Measurements from ENCODE around the gene CYP24A1. TPM values are rescaled to one million over a fixed set of nuclear protein-coding genes. Genes with fewer than 3 reads are reported as not detected.

Gene CYP24A1
- total RNA-seq, 4 donors from 2014 or later, result 1.0 to 2.5 (median 1.5) TPM; not detected in 1

GRCh38 chr20:54168961-54169862 lies 4.6 kb downstream of the CYP24A1 start:
- Histone ChIP-seq H3K9me3 (no peaks in the 10 kb centered on the region), H3K36me3 (no peaks in the 10 kb centered on the region), H3K27ac (no peak overlapping the region), H3K4me3 (no peak overlapping the region), H3K27me3 (peaks cover 62% of the 10 kb centered on the region), H3K4me1 (peaks cover 17% of the 10 kb centered on the region)
- DNase-seq (ENCODE audit: low spot score in 2 of 2), result no peak
- TF ChIP-seq EP300 (IDR thresholded peaks at IDR 0.05), result no peak
- no peak for TF ChIP-seq POLR2AphosphoS5 (IDR thresholded peaks at IDR 0.05)
- 83% methylated on average over 14 of the region's 14 CpGs for WGBS

- Histone ChIP-seq H3K27me3 (peaks cover 57% of the 10 kb centered on the region), H3K36me3 (no peaks in the 10 kb centered on the region), H3K27ac (no peak overlapping the region), H3K9me3 (no peaks in the 10 kb centered on the region), H3K4me3 (no peak overlapping the region), H3K4me1 (peaks cover 7% of the 10 kb centered on the region)
- WGBS, result 76% methylated on average over 11 of the region's 11 CpGs
- no peak for TF ChIP-seq EP300 (IDR thresholded peaks at IDR 0.05)
- TF ChIP-seq CTCF (IDR thresholded peaks at IDR 0.05), result no peak
- TF ChIP-seq POLR2AphosphoS5 (IDR thresholded peaks at IDR 0.05), result no peak
- no peak for TF ChIP-seq POLR2A (IDR thresholded peaks at IDR 0.05)
- DNase-seq (ENCODE audit: low spot score in 2 of 2), result no peak
Measured at GRCh38 chr20:54167909-54168872, 5.6 kb downstream of the CYP24A1 start.

- 93% methylated on average over 7 of the region's 7 CpGs for WGBS
- no peaks in the 10 kb centered on the region for H3K9me3 ChIP-seq
- TF ChIP-seq POLR2A (IDR thresholded peaks at IDR 0.05) (no peak), CTCF (IDR thresholded peaks at IDR 0.05) (no peak), POLR2AphosphoS5 (IDR thresholded peaks at IDR 0.05) (no peak), EP300 (IDR thresholded peaks at IDR 0.05) (no peak)
- peaks cover 46% of the 10 kb centered on the region for H3K27me3 ChIP-seq
- H3K4me3 ChIP-seq, result no peak overlapping the region
- H3K4me1 ChIP-seq, result no peaks in the 10 kb centered on the region
- H3K27ac ChIP-seq, result no peak overlapping the region
- no peaks in the 10 kb centered on the region for H3K36me3 ChIP-seq
- no peak for DNase-seq (ENCODE audit: low spot score in 2 of 2)
Measured at GRCh38 chr20:54166987-54167662, 6.7 kb downstream of the CYP24A1 start.

- TF ChIP-seq CTCF (IDR thresholded peaks at IDR 0.05) (no peak), POLR2AphosphoS5 (IDR thresholded peaks at IDR 0.05) (no peak), POLR2A (IDR thresholded peaks at IDR 0.05) (no peak), EP300 (IDR thresholded peaks at IDR 0.05) (no peak)
- Histone ChIP-seq H3K27me3 (peaks cover 33% of the 10 kb centered on the region), H3K9me3 (no peaks in the 10 kb centered on the region), H3K4me1 (no peaks in the 10 kb centered on the region), H3K36me3 (no peaks in the 10 kb centered on the region), H3K27ac (no peak overlapping the region), H3K4me3 (no peak overlapping the region)
- WGBS, result 41% methylated on average over 2 of the region's 2 CpGs
- DNase-seq (ENCODE audit: low spot score in 2 of 2), result no peak
Measured at GRCh38 chr20:54165803-54166202, 8.0 kb downstream of the CYP24A1 start.

GRCh38 chr20:54165014-54165413 lies 8.8 kb downstream of the CYP24A1 start:
- Histone ChIP-seq H3K4me3 (no peak overlapping the region), H3K9me3 (no peaks in the 10 kb centered on the region), H3K27me3 (peaks cover 33% of the 10 kb centered on the region), H3K4me1 (no peaks in the 10 kb centered on the region), H3K36me3 (no peaks in the 10 kb centered on the region), H3K27ac (no peak overlapping the region)
- no peak for TF ChIP-seq POLR2AphosphoS5 (IDR thresholded peaks at IDR 0.05)
- TF ChIP-seq CTCF (IDR thresholded peaks at IDR 0.05), result no peak
- no peak for TF ChIP-seq POLR2A (IDR thresholded peaks at IDR 0.05)
- TF ChIP-seq EP300 (IDR thresholded peaks at IDR 0.05), result no peak
- WGBS, result 93% methylated on average over 9 of the region's 9 CpGs
- no peak for DNase-seq (ENCODE audit: low spot score in 2 of 2)

All from suprapubic skin (tissue), 4 donors.